HG03064 (cell line): ENCODE results near the gene TOLLIP.

Source experiments
- ATAC-seq: cut with Tn5 transposase; IDR thresholded peaks from one replicate; pipeline ENCODE4 v1.9.1; 2021; ENCODE audit warnings: low read depth; ENCODE audit not compliant: unreplicated experiment

TOLLIP gene

DNA sequence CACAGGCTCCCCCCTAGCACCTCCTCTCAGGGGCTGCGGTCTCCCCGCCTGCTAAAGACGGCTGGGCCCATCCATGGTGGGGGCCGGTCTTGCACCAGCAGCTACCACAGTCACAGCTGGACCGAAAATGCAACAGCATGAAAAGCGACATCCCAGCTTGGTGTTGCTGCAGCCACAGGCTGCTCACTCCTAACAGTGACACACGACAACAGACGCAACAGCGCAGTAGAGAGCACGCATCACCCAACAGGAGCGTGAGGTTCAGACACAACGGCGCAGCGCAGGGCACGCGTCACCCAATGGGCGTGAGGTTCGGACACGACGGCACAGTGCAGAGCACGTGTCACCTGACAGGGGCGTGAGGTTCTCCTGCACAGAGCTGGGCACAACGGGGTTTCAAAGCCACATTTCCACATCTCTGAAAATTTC, 24.1 kb downstream of the TOLLIP start:
- ATAC-seq, result no peak

DNA sequence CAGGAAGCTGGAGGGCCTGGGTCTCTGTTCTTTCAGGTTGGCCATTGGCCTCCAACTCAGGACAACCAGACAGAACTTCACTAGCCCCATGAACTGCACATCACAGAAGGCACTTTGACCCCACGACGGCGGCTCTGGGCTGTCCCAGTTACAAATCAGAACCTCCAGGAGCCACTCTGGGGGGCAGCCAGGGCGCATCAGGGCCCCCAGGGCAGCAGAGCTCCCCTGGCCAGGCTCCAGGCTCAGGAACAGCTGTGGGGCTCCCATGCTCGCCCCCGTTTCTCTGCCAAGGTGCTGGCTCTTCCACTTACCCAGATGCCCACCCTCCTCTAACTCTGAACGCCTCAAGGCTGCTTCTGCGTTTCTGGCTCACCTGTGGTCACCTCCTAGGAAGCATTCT, 25.5 kb downstream of the TOLLIP start:
- ATAC-seq, result no peak

DNA sequence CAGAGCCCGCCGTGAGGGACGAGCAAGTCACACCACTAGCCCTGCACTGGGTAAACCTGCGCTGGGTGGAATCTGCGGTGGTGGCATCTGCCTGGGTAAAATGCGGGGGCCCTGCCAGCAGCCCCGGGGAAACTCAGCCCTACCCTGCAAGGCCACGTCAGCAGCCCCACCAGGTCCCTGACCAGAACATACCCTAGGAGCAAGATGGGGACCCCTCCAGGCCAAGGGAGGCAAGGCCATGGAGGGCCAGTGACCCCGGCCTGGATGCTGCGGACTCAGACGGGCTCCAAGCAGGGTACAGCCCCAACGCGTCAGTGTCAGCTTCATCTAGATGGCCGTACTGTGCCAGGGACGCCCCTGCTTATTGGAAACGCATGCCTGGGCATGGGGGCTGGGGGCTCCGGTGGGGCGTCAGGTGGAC, 26.3 kb downstream of the TOLLIP start:
- no peak for ATAC-seq

DNA sequence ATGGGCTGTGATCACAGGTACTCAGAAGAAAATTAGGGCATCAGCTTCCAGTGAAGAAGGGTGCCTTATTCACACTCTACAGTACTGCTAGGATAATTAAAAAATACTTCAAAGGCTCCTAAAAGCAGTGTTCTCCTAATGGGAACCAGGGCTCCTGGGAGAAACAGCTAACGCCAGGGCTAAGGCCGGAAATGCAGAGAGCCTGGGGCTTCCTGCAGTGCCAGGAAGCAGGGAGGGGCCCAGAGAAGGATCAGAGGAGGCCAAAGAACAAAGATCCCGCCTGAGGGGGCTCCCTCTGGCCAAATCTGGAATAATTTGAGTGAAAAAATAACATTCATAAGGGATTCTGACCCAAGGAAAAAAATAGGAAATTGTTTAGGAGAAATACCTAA, 27.5 kb downstream of the TOLLIP start:
- no peak for ATAC-seq

DNA sequence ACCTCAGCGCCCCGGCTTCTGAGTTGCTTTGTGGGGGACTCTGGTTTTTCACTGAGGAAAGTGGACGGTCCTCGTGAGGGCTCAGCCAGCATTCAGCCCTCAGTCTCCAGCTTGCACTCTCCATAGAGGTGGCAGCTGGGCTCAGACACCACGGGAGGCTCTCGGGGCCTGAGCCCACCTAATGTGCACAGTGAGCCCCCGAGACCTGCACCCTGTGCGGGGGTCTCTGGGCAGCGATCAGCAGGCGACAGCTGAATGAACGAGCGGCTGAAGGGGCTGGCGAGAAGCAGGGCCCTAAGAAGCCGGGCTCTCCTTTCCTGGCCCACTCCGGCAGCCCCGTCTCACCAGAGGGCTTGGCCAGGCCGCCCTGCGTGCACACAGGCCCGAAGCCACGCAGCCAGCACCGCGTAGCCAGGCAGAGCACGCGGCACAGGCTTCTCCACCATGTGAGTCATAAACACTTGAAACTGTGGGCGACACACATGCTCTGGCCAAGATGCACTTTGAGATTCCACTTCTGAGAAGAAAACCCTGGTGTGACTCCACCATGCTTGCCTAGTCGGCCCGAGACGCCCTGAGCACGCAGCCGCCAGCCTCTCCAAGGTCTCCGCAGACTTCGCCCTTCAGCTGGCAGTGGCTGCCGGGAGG, 28.0 kb downstream of the TOLLIP start:
- ATAC-seq, result no peak

DNA sequence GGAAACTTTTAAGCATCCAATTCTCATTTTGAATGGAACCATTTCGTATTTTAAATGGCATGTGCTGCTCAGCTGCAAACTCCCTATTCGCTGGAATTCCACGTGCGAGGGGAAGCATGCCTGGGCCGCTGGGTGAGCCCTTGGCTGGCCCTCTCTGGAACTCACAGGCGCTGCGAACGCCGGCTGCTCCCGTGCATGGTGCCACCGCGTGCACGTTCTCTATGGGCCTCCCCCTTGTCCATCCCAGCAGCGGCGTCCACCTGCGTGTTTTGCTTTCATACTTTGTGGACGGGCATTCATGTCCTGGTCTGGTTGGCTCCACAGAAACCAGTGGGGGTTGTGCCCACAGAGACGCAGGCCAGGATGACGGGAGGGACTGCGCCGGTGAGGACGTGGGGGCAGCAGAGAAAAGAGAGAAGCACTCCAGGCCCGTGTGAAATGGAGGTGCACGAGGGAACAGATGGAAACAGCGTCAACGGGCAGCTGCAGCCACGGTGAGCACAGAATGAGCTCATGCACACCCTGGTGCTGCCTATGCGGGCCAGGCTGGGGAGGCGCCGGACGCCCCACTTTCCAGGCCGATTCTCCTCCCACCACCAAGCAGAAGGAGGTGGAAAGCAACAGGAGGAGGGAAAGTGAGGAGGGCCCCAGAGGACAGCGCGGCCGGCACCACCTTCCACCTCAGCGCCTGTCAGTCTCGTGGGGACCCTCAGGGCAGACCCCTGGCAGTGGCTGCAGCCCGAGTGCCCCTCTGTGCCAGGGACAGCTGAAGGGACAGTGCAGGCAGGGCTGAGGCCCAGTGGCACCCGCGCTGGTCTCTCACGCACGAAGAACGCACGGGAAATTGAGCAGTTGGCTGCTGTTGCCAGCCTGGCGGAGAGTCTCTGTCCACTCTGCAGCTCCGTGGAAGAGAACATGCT, 29.1 kb downstream of the TOLLIP start:
- no peak for ATAC-seq

DNA sequence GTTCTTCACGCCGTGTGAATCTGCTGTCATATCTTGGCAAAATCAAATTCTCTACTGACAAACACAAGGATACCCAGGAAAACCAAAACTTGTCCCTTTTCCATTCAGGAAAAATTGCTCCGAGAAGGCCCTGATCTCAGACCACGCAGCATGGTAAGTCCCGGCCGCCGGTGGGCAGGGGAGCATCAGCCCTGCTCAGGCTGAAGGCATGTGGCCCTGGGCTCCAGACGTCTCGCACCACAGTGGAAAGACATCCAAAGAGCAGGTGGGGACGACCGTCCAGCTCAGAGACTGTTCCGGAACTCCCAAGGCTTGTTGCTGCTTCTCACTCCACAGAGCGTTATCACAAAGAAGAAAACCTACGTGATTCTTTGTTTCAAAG, 29.8 kb downstream of the TOLLIP start:
- ATAC-seq, result no peak

DNA sequence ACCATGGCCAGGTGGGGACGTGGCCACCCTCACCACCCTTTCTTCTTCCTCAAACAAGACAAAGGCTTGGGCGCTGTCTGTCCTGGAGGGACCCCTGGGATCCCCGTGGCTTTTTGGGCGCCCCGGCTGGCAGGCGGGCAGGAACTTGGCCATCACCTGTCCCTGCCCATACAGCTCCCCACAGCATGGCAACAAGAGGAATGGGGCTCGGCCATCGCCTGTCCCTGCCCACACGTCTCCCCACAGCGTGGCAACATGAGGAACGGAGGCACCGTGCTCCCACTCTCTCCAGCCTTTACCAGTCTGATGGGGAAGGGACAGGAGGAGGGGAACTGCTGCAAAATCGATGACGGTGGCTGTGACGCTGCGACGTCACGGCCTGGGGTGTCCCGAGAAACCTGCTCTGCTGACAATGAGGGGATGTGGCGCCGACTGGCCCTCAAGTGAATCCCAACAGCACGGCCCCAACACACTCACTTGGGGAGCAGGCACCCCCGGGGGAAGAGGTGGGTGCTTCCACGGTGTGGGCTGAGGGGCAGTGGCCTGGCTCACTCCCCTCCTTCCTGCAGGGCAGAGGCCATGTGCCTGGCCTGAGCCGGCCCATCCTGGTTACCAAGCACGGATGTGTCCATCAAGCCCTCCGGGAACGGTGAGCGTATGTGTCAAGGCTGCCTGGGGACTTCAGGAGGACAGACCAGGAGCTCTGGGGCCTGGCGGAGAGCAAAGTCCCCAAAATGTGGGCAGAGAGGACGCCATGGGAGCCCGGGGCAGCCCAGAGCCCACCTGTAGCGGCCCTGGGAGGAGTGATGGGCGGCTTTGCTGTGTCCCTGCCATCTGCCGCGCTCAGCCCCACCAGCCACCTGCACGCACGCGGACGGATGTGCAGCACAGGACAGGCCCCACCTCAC, 30.4 kb downstream of the TOLLIP start:
- ATAC-seq, result no peak

DNA sequence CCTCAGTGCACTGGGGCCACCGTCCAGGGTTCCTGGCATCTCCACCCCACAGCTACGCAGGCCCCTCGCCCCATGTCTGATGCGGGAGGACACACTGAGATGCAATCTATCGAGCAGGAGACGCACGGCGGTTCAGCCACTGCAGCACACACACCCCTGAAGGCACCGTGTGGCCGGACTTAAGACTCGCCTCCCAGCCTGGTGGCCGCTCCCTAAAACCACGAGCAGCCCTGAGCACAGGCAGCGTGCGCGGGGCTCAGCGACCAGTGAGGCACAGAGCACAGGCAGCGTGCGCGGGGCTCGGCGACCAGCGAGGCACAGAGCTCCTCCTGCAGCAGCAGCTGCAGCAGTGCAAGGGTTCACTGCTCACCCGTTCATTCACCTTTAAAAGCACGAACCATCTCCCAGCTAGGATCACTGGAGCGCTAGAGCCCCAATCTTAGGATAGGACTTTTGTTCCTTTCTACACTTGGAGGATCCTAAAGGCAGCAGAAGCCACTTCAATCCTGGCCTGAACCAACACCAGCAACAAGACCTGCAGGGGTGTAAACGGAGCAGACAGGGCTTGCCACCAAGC, 31.4 kb downstream of the TOLLIP start:
- no peak for ATAC-seq

DNA sequence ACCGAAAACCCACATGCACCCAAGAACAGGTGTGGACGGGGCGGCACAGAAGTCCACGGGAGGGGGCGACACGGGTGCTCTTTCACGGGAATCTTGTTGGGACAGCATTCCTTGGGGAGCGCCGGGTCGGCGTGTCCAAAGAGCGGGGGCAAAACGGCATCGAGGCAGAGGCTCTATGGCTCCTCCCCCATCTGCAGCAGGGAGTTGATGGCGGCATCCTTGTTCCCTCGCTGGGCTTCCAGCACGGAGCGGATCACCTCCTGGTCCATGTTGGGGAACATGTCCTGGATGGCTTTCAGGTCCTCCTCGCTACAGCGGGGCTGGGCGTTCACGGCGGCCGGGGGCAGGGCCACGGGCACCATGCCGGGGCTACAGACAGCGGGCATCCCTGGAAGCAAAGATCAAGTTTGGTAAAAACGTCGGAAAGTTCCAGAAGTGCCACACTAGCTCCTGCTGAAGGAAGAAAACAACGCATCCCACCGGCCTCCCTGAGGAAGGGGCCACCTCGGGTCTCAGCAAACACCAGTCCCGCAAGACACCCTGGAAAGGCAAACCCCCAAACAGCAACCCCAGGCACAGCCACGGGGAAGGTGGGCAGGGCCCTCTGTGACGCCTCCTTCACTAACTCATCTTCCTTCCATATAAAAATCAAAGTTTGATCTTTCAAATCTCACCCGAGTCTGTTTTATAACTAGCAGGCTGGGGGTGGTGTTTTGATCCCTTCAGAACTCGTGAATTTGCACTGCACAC, 32.4 kb downstream of the TOLLIP start:
- no peak for ATAC-seq

DNA sequence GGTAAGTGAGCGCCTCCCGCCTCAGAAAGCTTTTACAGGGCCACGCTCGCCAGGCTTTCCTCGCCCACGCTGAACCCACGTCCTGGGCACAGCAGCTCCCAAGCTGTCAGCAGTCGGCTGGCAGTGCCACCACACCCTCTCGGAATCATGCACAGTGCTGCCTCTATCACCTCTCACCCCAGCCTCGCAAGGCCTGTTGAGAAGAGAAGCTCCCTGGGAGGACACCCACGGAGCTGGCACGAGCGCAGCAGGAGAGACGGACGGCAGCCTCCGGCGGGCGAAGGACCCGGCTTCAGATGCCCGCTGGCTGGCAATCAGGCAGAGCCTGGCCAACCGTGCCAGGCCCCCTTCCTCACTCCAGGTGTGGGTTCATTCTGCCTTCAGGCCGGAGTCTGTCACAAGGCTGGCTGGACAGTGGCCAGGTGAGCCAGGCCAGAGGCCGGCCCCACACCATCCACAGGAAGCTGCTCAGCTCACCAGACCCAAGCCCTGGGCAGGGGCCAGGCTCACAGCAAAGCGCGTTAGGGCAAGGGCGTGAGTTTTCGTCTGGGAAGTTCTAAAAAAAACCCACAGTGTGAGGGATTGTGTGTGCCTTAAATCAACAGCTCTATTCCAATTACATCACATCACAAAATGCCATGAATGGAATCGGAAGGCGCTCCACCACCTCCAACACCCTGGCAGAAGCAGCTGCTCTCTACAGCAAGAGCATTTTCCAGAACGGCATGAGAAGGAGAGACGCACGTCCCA, 33.2 kb downstream of the TOLLIP start:
- ATAC-seq, result no peak

DNA sequence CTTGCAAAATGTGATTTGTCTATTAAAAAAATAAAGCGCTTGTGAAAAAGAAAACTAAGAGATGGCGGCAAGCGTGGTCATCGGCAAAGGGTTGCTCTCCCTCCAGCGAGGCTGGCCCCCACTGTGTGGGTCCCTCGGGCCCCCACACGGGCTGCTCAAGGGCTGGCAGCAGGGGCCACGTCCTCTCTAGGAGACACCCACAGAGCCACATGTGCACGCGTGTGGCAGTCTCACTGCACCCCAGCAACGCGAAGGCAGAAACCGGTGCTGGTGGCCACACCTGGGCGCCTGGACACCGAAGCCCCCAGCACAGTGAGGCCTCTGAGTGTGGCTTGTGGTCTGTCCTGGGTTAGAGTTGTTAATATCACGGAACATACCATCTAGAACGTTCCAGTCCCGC, 34.4 kb downstream of the TOLLIP start:
- ATAC-seq, result no peak

DNA sequence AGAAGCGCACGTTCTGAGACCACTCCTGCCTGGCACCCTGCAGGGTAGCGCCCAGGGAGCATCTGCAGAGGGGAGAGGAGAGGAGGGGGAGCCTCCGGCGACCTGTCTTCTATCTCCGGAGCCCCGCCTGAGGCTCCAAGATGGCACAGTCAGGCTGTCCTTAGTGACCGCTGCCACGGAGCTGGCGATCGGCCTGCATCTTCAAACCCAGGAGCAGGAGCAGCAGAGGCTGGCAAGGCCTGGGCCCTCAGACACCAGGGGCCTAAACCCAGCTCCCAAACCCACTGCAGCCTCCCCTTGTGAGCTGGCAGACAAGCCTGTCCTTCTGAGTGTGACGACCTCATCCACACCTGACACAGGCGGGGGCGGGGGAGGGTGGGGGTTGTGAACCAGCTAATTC, 34.9 kb downstream of the TOLLIP start:
- no peak for ATAC-seq

DNA sequence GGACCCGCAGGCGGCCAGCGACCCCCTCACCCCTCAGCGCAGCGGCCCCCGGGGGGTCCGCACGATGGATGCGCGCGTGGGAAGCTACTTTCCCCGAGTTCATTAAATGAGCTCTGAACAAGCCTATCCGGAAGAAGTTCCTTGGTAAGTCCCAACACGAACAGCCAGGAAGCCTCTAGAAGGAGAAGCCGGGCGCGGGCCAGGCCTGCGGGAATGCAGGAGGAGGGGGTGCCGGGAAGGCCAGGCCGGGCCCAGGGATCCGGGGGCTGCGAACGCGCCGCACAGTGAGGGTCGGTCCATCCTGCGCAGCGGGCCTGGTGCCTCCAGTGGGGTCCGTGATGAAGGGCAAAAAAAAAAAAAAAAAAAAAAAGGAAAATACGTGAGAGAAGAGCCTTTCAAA, 36.9 kb downstream of the TOLLIP start:
- ATAC-seq, result no peak

DNA sequence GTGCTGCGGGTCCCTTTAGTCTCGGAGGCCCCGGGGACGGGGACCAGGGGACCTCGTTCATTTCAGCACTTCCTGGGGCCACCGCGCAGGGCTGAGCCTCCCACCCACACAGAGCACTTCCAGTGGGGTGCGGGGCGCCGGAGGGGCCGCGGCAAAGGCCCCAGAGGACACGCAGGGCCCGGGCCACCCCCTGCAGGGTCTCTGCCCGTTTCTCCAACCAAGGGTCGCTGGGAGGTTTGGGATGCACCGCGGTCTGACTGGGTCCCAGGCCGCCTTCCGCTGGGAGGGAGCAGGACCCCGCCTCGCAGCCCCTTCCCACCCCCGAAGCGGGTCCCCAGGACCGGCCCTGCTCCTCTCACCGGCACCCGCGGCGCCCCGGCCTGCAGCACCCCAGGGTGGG, 37.5 kb downstream of the TOLLIP start:
- ATAC-seq, result no peak

DNA sequence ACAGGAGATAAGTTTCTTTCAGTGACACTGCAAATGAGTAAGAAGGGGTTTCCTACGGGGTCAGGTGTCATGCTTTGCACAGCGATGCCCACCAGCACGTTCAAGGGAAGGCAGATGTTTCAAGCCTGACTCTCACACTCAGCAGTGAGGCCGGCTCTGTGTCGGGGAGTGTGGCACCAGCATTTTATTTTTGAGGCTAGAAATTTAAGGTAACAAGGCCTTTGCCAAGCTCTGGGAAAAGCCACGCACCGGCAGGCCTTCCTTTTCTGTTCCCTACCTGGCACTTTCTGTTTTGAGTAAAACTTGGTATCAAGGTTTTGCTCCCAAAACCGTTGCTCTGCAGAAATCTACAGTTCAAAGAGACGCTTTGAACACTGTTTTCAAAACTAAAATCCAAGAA, 38.0 kb downstream of the TOLLIP start:
- no peak for ATAC-seq

DNA sequence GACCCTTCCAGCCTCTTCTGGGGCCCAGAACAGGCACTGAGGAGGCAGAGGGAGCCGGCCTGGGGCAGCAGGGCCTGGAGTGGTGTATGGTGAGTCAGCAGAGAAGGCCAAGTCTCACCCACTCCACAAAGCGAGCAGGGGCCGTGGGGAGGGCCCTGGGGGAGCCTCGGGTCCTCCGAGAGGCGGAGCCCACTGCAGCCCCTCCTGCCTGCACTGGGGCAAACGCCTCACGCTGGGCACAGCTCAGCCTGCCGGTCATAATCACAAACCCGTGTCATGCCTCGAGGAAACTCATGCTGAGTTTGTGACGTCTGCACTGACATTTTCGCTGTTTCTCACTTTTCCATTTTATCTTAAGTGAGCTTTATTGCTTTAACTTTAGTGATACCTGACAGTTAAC, 38.4 kb downstream of the TOLLIP start:
- ATAC-seq, result no peak

DNA sequence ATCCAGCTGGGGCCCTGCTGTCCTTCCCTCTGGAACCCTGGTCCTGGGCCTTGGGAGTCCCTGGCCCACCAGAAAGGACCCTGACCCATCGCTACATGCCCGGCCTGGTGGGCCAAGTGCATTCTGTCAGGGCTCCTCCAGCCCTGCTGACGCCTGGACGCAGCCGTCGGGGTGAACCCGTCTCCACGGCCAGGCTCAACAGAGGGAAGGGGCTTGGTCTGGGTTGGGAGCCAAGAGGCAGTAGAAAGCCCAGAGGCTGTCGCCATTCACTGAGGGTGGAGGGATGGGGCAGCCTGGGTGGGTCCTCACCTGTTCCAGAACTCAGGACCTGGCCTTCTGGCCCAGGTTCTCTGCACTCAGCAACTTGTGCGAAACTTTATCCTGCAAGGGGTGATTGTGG, 39.0 kb downstream of the TOLLIP start:
- ATAC-seq, result no peak

DNA sequence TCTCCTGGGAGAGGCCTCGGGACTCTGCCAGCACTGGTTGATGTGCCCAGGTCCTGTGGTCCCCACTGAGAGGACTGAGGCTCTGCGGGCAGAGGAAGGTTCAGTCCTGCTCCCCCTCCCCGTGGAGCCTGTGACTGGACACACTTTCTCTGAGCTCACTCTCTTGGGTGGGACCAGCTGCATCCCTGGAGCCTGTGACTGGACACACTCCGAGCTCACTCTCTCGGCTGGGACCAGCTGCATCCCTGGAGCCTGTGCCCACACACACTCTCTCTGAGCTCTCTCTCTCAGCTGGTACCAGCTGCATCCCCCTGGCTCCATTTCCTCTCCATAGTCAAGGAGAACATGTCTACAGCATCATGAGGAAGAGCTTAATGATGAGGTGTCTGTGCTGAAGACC, 39.5 kb downstream of the TOLLIP start:
- no peak for ATAC-seq
